ENCODE data around the gene SAMM50. TPM values are rescaled to one million over a fixed set of nuclear protein-coding genes. Genes with fewer than 3 reads are reported as not detected.

The SAMM50 gene
- 22.4 TPM for total RNA-seq

DNA sequence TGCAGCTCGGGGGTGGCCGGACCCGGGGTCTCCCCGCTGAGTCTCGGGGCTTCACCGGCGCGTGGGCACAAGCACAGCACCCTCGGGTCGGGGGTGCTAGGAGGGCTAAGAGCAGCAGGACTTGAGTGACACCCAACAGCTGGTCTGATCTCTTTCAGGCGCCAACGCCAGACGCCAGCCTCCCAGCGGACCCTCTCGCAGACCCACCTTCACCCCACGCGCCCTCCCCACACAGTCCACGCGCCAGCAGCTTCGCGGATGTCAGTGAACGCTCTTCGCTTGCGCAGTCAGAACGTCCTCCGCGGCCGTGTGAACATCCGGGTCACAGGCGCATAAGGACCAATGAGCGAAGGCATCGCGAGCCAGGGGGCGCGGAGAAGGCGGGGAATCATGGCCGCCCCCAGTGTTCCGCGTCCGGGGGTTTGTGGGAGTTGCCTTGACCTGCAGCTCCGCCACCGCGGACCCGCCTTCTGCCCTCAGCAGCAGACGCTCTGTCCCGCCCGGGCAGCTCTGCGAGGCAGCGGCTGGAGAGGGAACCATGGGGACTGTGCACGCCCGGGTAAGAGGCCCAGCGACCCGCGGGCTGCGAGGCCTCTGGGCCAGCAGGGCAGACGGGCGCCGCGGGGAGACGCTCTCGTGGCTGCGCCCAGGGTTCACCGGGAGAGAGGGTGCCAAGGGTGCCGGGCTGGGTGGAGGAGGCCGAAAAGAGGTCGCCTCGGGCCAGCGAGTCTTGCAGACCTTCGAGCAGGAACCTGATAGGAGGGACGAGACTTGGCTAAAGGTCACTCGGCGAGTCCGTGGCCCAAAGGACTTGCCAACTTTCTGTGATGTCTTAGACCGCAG, at the start of gene SAMM50:
TSS of gene SAMM50 (plus strand) at position 403 of the 843 bp plus-strand sequence. CDS start at position 539, 136 bp downstream.
- DNase-seq (ENCODE audit: low read depth in 2 of 3, low spot score in 2 of 3) = peak; percentile 79 to 93 (median 90)

DNA sequence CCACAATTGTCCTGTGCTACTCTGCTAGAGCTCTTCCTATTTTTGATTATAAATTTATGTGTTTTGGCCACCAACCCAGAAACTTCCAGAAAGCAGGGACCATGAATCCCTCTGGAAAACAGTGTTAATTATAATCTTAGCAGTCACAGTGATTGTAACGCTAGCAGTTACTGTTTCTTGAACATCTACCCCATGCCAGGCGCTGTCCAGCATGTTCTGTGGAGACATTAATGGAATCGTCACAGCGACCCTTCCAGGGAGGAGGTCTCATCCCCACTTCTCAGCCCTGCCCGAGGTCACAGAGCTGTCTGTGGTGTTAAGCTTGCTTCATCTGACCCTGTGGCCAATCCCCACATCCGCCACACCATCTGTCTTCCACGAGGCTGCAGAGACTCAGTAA, 49.6 kb upstream of the SAMM50 start:
- DNase-seq (ENCODE audit: low read depth in 2 of 3, low spot score in 2 of 3) = no peak

DNA sequence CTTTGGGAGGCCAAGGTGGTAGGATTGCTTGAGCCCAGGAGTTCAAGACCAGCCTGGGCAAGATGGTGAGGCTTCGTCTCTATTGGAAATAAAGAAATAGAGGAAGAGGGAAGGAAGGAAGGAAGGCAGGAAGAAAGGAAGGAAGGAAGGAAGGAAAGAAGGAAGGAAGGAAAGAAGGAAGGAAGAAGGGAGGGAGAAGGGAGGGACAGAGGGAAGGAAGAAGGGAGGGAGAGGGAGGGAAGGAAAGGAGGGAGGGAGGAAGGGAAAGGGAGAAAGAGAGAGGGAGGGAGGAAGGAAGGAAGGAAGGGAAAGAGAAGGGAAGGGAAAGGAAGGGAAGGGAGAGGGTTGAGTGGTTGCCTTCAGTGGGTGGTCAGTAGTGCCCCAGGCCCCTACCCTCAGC, 45.5 kb upstream of the SAMM50 start:
- DNase-seq (ENCODE audit: low read depth in 2 of 3, low spot score in 2 of 3) = no peak

DNA sequence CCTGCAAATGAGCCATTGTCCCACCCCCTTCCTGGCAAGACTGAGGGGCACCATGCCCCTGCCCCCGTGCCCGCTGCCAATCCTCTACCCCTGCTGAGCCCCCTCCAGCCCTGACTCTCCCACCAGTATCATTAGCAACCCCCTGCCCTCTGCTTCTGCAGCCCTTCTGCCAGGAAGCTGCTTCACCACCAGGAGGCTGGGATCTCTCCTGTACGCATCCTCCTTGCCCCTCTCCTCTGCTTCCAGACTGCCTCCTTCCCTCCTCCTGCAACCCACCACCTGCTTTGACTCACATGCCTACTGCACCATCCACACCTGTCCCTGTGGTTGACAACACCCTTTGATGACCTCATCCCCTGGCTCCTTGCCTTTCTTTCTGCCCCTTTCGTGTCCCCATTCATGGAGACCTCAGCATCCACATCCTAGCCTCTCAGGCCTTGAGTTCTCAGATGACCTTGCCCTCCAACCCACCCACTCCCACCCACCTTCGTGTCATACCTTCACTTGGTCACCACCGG, 45.0 kb upstream of the SAMM50 start:
- no peak for DNase-seq (ENCODE audit: low read depth in 2 of 3, low spot score in 2 of 3)

DNA sequence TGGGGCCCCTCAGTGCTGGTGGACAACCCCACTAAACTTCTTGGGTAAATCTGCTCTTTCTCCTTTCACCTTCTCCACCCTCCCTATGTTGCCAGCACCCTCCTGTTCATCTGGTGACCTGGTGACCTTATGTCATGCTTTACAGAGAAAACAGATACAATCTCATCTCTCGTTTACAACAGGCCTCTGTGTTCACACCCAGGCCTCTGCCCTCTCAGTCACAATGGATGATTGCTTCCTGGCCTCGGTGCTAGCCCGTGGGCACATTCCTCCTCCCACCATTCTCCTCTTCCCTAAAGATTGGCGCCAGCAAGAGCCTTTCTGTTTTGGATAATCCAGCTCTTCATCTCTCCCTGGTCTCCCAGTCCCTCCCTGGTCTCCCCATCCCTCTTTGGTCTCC, 43.9 kb upstream of the SAMM50 start:
- DNase-seq (ENCODE audit: low read depth in 2 of 3, low spot score in 2 of 3) = no peak

DNA sequence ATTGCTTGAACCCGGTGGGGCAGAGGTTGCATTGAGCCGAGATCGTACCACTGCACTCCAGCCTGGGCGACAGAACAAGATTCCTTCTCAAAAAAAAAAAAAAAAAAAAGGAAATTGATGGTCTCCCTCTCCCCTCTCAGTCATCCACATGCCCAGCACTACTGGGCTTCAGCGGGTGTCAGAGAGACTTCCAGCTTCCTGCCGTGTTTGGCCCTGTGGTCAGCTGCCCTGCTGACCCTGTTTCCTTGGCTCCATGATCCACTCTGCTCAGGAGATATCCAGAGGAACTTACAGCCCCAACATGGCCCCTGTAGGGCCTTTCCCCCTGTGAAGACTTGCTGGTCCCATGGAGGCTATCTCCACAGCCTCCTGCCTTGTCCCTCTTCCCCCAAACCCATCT, 37.7 kb upstream of the SAMM50 start:
- no peak for DNase-seq (ENCODE audit: low read depth in 2 of 3, low spot score in 2 of 3)

DNA sequence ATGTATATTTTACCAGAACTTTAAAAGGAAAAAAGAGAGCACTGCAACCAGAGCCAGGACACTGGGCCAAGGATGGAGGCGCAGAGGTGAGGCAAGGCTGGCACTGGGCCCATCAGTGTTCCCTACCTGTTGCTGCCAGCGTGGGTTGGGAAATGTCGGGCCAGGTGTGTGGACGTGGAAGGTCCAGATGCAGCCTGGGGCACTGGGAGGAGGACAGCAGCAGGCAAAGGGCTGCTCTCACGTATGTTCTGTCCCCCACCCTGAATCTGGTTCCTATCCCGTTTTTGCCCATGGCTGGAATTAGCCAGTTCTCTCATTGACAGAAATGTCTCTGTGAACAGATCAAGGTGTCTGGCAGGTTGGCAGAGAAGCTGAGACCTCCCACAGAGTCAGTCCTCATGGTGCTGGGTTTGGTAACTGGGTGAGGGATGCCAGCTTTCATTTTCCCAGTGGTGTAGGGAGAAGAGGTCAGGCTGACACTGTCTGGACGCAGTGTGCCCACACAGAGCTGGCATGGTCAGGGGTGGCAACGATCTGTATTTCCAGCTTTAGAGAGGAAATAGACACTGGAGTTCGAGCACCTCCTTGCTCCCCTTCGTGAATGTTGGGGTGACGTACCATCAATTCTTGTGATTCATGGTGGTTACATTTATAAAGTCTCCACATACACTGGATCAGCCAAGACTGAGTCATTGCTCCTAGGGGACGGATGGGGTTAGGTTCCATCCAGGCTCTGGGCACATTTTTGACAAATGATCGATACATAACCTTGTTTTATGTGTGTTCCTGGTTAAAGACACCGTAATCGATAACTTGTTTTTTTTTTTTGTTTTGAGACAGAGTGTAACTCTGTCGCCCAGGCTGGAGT, 35.9 kb upstream of the SAMM50 start:
- no peak for DNase-seq (ENCODE audit: low read depth in 2 of 3, low spot score in 2 of 3)

DNA sequence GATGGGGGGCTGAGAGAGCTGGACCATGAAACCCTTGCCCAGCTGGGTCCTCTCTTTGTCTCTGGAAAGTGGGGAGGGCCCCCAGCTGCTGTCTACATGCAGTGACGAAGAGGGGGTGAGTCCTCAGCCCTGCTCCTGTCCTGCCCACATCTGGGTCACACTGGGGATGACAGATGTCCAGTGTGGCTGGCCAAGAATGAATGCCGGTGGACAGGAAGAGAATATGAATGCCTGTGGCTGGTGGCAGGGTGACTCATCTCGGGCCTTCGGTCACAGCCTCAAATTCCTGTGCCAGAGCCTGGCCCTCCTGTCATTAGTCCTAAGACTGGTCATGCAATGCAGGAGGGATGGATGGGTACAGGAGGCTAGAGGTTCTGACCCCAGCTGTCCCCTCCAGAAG, 33.9 kb upstream of the SAMM50 start:
- no peak for DNase-seq (ENCODE audit: low read depth in 2 of 3, low spot score in 2 of 3)

DNA sequence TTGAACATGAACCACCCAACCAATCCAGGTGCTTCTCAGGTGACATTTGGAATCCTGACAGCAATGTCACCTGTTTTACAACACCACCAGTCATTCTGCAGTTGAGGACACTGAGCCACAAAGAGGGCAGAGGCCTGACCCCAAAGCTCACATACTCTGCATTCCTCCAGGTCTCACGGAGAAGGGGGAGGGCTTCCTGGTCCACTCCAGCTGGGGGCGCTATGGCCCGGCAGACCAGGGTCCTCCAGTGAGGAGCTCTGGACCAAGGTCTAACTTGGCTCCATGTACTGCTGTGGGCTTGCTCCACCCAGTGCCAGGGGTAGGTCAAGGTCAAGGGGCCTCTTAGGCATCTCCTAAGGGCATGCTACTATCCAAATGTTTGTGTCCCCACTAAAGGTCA, 33.1 kb upstream of the SAMM50 start:
- DNase-seq (ENCODE audit: low read depth in 2 of 3, low spot score in 2 of 3) = no peak

DNA sequence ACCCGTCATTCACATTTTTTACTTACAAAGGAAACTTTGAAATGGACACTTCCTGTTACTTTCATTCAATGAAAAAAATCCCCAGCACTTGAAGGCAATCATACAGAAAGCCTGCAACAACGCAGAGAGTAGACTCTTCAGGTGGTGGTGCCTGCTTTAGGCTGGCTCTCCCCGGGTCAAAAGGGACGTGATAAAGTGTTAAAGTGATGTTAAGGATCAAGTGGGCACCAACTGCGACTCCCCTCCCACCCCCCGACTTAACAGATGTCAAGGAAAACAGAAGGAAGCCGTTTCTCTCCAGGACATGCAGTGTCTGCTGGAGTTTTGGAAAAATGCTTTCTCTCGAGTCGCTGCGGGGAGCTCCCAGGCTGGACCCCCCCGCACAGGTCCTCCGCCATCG, 32.1 kb upstream of the SAMM50 start:
- DNase-seq (ENCODE audit: low read depth in 2 of 3, low spot score in 2 of 3) = peak in 2 of 3 donors; percentile 17 to 58

DNA sequence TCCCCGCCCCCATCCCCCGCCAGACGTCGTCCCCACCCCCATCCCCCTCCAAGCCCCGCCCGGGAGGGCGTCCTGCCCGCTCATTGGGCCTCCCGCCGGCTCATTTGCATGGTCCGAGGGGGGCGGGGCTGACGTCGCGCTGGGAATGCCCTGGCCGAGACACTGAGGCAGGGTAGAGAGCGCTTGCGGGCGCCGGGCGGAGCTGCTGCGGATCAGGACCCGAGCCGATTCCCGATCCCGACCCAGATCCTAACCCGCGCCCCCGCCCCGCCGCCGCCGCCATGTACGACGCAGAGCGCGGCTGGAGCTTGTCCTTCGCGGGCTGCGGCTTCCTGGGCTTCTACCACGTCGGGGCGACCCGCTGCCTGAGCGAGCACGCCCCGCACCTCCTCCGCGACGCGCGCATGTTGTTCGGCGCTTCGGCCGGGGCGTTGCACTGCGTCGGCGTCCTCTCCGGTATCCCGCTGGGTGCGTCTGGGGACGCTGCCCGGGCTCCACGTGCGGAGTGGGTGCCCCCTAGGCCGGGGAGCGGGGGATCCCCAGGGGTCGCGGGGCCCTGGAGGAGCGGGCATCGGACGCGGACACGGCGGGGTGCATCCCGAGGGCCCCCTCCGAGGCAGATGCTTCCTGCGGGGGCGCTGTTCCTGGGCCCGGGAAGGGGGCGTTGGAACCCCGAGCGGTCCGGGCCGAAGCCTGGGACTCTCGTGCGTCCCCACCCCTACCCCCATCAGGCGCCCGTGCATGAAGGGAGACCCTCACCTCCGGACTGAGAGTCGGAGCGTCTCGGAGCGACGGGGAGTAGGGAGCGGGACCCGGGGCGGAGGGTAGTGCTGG, 31.4 kb upstream of the SAMM50 start, which contains the start of gene PNPLA3:
TSS of gene PNPLA3 (plus strand) at position 175 of the 834 bp plus-strand sequence. CDS start at position 282, 107 bp downstream.
- peak; percentile 26 to 76 (median 70) for DNase-seq (ENCODE audit: low read depth in 2 of 3, low spot score in 2 of 3)

DNA sequence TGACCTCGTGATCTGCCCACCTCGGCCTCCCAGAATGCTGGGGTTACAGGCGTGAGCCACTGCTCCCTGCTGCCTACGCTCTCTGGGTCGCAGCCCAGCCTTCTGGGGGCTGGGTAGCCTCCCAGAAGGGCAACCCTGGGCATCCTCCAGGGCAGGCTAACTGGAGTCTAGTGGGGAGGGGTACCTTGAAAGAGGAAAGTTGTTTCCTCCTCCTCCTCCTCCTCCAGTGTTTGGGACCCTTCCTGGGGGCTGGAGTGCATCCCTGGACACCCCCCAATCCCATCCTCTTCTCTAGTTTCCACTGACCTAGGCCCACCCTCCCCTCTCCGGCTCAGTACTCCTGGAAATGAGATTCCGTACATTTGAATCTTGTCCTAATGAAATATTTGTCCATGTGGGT, 30.4 kb upstream of the SAMM50 start:
- DNase-seq (ENCODE audit: low read depth in 2 of 3, low spot score in 2 of 3) = no peak

DNA sequence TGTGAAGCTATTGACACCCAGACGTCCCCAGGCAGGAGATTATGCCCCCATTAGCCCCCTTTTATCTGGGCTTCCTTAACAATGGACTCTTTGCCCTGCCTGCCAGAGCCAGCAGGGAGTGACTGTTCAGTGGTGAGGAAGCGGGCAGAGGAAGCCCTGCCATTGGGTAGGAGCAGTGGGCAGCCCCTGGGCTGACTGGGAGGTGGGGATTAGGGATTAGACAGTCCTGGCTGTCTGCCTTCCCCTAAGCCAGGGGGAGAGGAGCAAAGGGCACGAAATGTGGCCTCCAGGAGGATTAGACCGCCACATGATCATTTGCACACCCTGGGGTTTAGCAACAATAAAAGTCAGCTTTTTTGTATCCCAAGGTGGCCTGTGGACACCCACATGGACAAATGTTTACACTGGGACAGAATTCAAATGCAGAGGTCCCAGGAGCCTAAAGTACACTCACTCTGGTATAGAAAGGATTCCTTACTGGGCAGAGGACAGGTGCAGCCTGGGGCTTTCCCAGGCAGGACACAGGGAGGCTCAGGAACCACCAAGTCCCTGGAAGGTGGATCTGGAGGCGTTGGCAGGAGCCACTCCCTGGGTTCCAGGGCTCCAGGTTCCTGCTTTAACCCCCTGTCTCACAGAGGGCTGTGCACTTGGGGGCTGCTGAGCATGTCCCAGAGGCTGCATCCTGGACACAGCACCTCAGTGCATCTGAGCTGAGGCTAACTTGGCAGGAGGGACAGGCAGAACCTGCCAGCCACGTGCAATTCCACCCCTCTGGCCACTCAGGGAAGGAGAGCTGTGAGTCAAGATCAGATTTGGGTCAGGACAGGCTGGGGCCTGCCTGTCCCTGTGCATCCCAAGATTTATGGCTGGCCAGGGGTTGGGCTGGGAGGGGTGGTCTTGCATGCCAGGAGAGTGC, 29.6 kb upstream of the SAMM50 start:
- no peak for DNase-seq (ENCODE audit: low read depth in 2 of 3, low spot score in 2 of 3)

DNA sequence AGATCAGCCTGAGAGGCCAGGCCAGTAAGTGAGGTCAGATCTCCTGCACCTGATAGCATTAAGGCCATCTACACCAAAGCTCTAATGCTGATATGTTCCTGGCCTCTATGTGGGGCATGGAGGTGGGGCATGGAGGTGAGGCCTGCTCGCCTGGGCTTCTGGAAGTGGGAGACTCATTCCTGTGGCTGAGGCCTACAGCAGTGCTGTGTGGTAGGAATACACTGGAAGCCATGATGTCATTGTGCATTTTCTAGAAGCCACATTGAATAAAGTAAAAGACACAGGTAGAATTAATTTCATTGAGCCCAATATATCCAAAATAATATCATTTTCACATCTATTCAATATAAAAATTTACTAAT, 28.9 kb upstream of the SAMM50 start:
- no peak for DNase-seq (ENCODE audit: low read depth in 2 of 3, low spot score in 2 of 3)

DNA sequence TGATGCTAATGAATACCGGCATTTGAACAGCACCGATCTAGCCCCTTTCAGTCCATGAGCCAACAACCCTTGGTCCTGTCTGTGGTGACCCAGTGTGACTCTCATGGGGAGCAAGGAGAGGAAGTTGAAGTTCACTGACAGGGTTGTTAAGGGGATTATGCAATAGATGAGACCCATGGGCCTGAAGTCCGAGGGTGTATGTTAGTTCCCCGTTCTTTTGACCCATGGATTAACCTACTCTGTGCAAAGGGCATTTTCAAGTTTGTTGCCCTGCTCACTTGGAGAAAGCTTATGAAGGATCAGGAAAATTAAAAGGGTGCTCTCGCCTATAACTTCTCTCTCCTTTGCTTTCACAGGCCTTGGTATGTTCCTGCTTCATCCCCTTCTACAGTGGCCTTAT, 26.8 kb upstream of the SAMM50 start:
- DNase-seq (ENCODE audit: low read depth in 2 of 3, low spot score in 2 of 3) = peak in 1 of 3 donors; percentile 8

DNA sequence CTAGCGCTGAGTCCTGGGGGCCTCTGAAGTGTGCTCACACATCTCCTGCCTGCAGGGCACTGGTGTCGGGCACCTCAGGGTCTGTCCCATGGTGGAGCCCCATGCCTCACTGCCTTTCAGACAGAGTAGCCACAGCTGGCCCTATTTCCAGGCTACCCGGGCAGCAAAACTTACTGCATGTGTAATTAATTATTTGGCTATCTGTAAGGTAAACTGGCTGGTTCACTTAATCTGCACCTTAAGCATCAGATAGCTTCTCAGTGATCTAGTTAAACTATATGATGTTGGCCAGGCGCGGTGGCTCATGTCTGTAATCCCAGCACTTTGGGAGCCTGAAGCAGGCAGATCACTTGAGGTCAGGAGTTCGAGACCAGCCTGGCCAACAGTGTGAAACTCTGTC, 26.3 kb upstream of the SAMM50 start:
- DNase-seq (ENCODE audit: low read depth in 2 of 3, low spot score in 2 of 3) = no peak

DNA sequence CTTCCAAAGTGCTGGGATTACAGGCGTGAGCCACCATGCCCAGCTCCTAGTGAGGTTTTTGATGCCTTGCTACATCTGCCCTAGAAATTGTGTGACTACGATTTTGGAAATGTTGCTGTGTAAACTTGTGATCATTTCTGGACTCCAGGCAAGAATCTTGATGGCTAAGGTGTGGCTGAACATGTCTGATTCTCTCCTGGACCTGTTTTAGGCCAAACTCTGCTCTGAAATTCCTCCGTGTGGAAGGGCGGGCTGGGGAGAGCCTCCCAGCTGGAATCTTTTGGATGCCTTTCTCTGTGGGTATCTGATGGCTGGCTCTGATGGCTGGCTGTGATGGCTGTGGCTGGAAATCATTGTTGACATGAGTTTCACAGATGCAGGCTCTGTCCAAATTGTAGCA, 23.5 kb upstream of the SAMM50 start:
- no peak for DNase-seq (ENCODE audit: low read depth in 2 of 3, low spot score in 2 of 3)

DNA sequence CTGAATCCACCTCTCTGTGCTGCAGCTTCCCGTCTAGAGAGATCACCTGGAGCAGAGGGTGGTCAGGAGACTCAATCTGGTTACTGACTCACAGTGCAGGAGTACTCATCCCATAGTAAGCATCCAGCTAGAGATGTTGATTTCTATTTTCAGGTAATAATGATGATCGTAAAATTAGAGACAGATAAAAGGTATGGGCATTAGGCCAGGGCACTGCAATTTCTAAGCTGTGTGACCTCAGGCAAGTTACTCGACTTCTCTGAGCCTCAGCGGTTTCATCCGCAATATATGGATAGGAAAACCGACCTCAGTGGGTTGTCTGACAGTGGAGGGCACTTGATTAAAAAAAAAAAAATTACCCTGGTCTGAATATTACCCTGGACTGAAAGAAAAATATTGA, 13.8 kb upstream of the SAMM50 start:
- no peak for DNase-seq (ENCODE audit: low read depth in 2 of 3, low spot score in 2 of 3)

DNA sequence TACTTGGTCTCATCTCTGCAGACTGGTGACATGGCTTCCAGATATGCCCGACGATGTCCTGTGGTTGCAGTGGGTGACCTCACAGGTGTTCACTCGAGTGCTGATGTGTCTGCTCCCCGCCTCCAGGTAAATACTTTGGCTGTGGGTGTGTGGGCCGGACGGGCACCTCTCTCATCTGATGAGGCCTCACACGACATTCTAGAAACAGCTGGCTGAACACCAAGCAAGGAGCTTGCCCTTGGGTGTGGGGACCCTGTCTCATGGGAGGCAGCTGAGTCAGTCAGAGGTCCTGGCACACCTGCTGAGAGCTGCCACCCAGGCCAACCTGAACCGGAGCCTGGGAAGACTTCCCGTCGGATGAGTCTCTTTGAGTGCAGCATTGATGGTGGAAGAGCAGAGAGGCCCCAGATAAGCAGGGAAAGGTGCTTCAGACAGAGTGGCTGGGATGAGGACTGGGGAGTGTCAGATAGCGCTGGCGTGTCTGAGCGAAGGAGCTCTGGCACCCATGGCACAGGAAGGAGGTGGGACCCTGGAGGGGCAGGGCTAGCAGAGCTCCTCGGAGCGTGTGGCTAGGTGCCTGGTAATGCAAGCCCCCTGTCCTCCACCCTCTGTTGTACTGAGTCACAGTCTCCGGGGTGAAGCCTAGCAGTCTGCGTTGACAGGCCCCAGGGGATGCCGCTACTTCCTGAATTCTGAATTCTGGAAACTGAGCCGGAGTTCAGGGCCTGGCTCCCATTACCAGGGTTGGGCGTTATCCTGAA, 10.4 kb upstream of the SAMM50 start:
- no peak for DNase-seq (ENCODE audit: low read depth in 2 of 3, low spot score in 2 of 3)
